HEK293 (cell line): Measurements from ENCODE around the gene WLS.

ENCODE experiments used
- CTCF ChIA-PET: fragments of 350-600 bp; formaldehyde crosslinking; extraction: SDS; loops from one replicate; lab custom pipeline; 2021; ENCODE audit warnings: antibody characterized with exemption; lab: Yijun Ruan, JAX
- POLR2A ChIA-PET: fragments of 300-600 bp; formaldehyde crosslinking; extraction: SDS; loops from one replicate; lab custom pipeline; 2020; ENCODE audit warnings: antibody characterized with exemption, inconsistent platforms; lab: Yijun Ruan, JAX
- H3K27ac ChIP-seq: fragments of 200-500 bp; sonication (Bioruptor generic); 2 replicates; pipeline ENCODE4 v1.5.1; 2014; ENCODE audit warnings: low read depth, low read length, control low read depth, inconsistent platforms; ENCODE audit errors: extremely low read depth
- H3K36me3 ChIP-seq, 2 experiments: fragments of 200-500 bp in 1 of 2; sonication (Bioruptor generic) in 1 of 2; 1 replicate in 1 of 2; 2 replicates in 1 of 2; pipeline ENCODE4 v1.5.1; 2014 to 2017; ENCODE audit warnings: inconsistent platforms in 2 of 2, low read length in 2 of 2; ENCODE audit not compliant: control insufficient read depth in 2 of 2, insufficient read depth in 1 of 2
- H3K4me1 ChIP-seq: fragments of 200-500 bp; sonication (Bioruptor generic); 2 replicates; pipeline ENCODE4 v1.5.1; 2014; ENCODE audit warnings: mild to moderate bottlenecking, low read length, inconsistent platforms; ENCODE audit not compliant: control insufficient read depth, insufficient read depth
- H3K4me3 ChIP-seq: 2 replicates; pipeline ENCODE4 v1.5.1; 2011; ENCODE audit warnings: low read depth, mild to moderate bottlenecking, control low read depth, low read length, moderate library complexity
- H3K9me3 ChIP-seq: fragments of 200-500 bp; sonication (Bioruptor generic); 2 replicates; pipeline ENCODE4 v1.5.1; 2014; ENCODE audit warnings: low read depth, low read length, inconsistent platforms; ENCODE audit not compliant: control insufficient read depth, insufficient read depth
- BCL6B ChIP-seq: fragments of 450-650 bp; formaldehyde crosslinking; IDR thresholded peaks from 2 replicates; pipeline ENCODE4 v1.5.1; 2017; ENCODE audit warnings: missing biosample characterization, missing genetic modification characterization
- IKZF3 ChIP-seq: fragments of 450-650 bp; IDR thresholded peaks from 2 replicates; pipeline ENCODE4 v1.5.0; 2018; ENCODE audit warnings: missing biosample characterization, mild to moderate bottlenecking, missing genetic modification characterization, moderate library complexity
- SP7 ChIP-seq: fragments of 450-650 bp; formaldehyde crosslinking; IDR thresholded peaks from 2 replicates; pipeline ENCODE4 v1.5.1; 2016; ENCODE audit warnings: missing biosample characterization, missing genetic modification characterization
- ZBTB48 ChIP-seq: fragments of 450-650 bp; formaldehyde crosslinking; IDR thresholded peaks from 2 replicates; pipeline ENCODE4 v1.5.1; 2016; ENCODE audit warnings: missing biosample characterization, missing genetic modification characterization
- ZFHX2 ChIP-seq: fragments of 450-650 bp; formaldehyde crosslinking; conservative IDR thresholded peaks from 2 replicates; pipeline ENCODE4 v1.5.1; 2016; ENCODE audit warnings: missing biosample characterization, missing genetic modification characterization
- ZFP37 ChIP-seq: fragments of 450-650 bp; formaldehyde crosslinking; IDR thresholded peaks from 2 replicates; pipeline ENCODE4 v1.5.1; 2016; ENCODE audit warnings: missing biosample characterization, missing genetic modification characterization
- ZNF112 ChIP-seq: fragments of 450-650 bp; formaldehyde crosslinking; IDR thresholded peaks from 2 replicates; pipeline ENCODE4 v1.5.0; 2017; ENCODE audit warnings: missing biosample characterization, missing genetic modification characterization
- ZNF175 ChIP-seq: fragments of 450-650 bp; formaldehyde crosslinking; IDR thresholded peaks from 2 replicates; pipeline ENCODE4 v1.5.1; 2016; ENCODE audit warnings: missing biosample characterization, missing genetic modification characterization
- ZNF211 ChIP-seq: fragments of 450-650 bp; formaldehyde crosslinking; IDR thresholded peaks from 2 replicates; pipeline ENCODE4 v1.5.1; 2016; ENCODE audit warnings: low read depth, missing biosample characterization, missing genetic modification characterization
- ZNF248 ChIP-seq: fragments of 450-650 bp; formaldehyde crosslinking; IDR thresholded peaks from 2 replicates; pipeline ENCODE4 v1.5.1; 2017; ENCODE audit warnings: missing biosample characterization, missing genetic modification characterization
- ZNF274 ChIP-seq, 2 experiments: fragments of 200-500 bp in 1 of 2; fragments of 450-650 bp in 1 of 2; sonication (Bioruptor generic) in 1 of 2; formaldehyde crosslinking in 1 of 2; IDR thresholded peaks; 2 replicates each; pipeline versions ENCODE4 v1.5.1 to v1.6.1; 2014 to 2016; ENCODE audit warnings: borderline replicate concordance in 1 of 2, inconsistent platforms in 1 of 2, low read length in 1 of 2, missing biosample characterization in 1 of 2, missing genetic modification characterization in 1 of 2
- ZNF391 ChIP-seq: fragments of 450-650 bp; formaldehyde crosslinking; IDR thresholded peaks from 2 replicates; pipeline ENCODE4 v1.5.1; 2016; ENCODE audit warnings: low read depth, missing biosample characterization, missing genetic modification characterization, borderline replicate concordance
- ZNF423 ChIP-seq: fragments of 450-650 bp; formaldehyde crosslinking; IDR thresholded peaks from 2 replicates; pipeline ENCODE4 v1.5.1; 2016; ENCODE audit warnings: missing biosample characterization, missing genetic modification characterization
- ZNF433 ChIP-seq: fragments of 450-650 bp; formaldehyde crosslinking; IDR thresholded peaks from 2 replicates; pipeline ENCODE4 v1.5.1; 2016; ENCODE audit warnings: missing biosample characterization, missing genetic modification characterization, low read depth
- ZNF510 ChIP-seq: fragments of 450-650 bp; formaldehyde crosslinking; IDR thresholded peaks from 2 replicates; pipeline ENCODE4 v1.5.1; 2018; ENCODE audit warnings: mild to moderate bottlenecking, missing genetic modification characterization, missing biosample characterization; ENCODE audit not compliant: insufficient replicate concordance
- ZNF529 ChIP-seq: fragments of 450-650 bp; formaldehyde crosslinking; IDR thresholded peaks from 2 replicates; pipeline ENCODE4 v1.5.1; 2017; ENCODE audit warnings: missing genetic modification characterization, missing biosample characterization; ENCODE audit not compliant: insufficient replicate concordance
- ZNF629 ChIP-seq: fragments of 450-650 bp; formaldehyde crosslinking; IDR thresholded peaks from 2 replicates; pipeline ENCODE4 v1.5.1; 2017; ENCODE audit warnings: missing biosample characterization, missing genetic modification characterization
- ZNF660 ChIP-seq: fragments of 450-650 bp; IDR thresholded peaks from 2 replicates; pipeline ENCODE4 v1.5.1; 2018; ENCODE audit warnings: missing biosample characterization, mild to moderate bottlenecking, missing genetic modification characterization
- ZSCAN16 ChIP-seq: fragments of 450-650 bp; formaldehyde crosslinking; IDR thresholded peaks from 2 replicates; pipeline ENCODE4 v1.5.1; 2016; ENCODE audit warnings: missing biosample characterization, missing genetic modification characterization
- TF ChIP-seq, protein P1 (sequence below): fragments of 450-650 bp; formaldehyde crosslinking; IDR thresholded peaks from 2 replicates; pipeline ENCODE4 v1.5.1; 2016; ENCODE audit warnings: missing biosample characterization, missing genetic modification characterization

WLS gene

GRCh38 chr1:68132426-68133130 lies 99.7 kb downstream of the WLS start:
- Histone ChIP-seq H3K9me3 (no peaks in the 10 kb centered on the region), H3K27ac (no peak overlapping the region), H3K4me3 (no peak overlapping the region), H3K36me3 (peaks cover 4 to 74% of the 10 kb centered on the region in 2 experiments), H3K4me1 (no peaks in the 10 kb centered on the region)
- POLR2A ChIA-PET = no interaction called here
- CTCF ChIA-PET = interaction anchor here (0.7 kb wide), 1 partner anchor 210 kb away, joined by 3 read pairs; no protein-coding TSS in a partner anchor
- TF ChIP-seq ZNF274 (IDR thresholded peaks at IDR 0.05; ENCODE audit: low read length) = no peak
- TF ChIP-seq ZNF274 (tag by site-specific recombination; IDR thresholded peaks at IDR 0.05; ENCODE audit: borderline replicate concordance) = no peak
- no peak for TF ChIP-seq ZBTB48 (tag by site-specific recombination)
- TF ChIP-seq SP7 (tag by site-specific recombination) = no peak
- TF ChIP-seq ZNF112 (tag by site-specific recombination) = no peak
- no peak for TF ChIP-seq ZNF248 (tag by site-specific recombination)
- no peak for TF ChIP-seq ZNF391 (tag by site-specific recombination)
- no peak for TF ChIP-seq ZNF423 (tag by site-specific recombination)

DNA sequence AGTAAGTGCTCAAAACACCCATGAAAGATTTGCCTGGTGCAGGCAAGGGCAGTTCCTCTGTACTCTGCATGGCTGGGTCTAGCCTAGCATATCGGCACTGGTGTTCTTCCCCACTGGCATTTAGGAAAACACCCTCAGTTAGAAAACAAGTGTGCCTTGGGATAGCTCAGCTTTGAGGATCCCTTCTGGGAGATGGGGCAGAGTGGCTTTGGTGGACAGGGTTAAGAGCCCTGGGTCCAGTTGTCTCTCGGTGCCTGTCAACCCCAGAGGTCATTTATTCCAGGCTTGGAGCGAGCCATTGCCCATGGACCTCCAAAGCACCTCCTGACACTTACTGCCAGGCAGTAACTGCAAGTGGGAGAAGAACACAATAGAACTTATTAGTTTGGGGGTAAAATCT lies 101.1 kb downstream of the WLS start:
- Histone ChIP-seq H3K4me3 (no peak overlapping the region), H3K27ac (no peak overlapping the region), H3K36me3 (peaks cover 4 to 72% of the 10 kb centered on the region in 2 experiments), H3K4me1 (no peaks in the 10 kb centered on the region), H3K9me3 (no peaks in the 10 kb centered on the region)
- ChIA-PET POLR2A (no interaction called here), CTCF (interaction anchor here (0.7 to 2.3 kb wide), 2 partner anchors 11 to 106 kb away, joined by 3 to 12 read pairs; no protein-coding TSS in a partner anchor)
- TF ChIP-seq ZSCAN16 (tag by site-specific recombination) (no peak), ZNF211 (tag by site-specific recombination) (no peak), IKZF3 (tag by site-specific recombination) (no peak), ZFHX2 (no peak), BCL6B (tag by site-specific recombination) (no peak), ZNF660 (no peak), ZNF510 (tag by site-specific recombination) (no peak), ZNF433 (tag by site-specific recombination) (no peak), ZNF629 (tag by site-specific recombination) (no peak), ZNF112 (tag by site-specific recombination) (no peak), ZNF529 (tag by site-specific recombination) (no peak)
- TF ChIP-seq, protein P1, sequence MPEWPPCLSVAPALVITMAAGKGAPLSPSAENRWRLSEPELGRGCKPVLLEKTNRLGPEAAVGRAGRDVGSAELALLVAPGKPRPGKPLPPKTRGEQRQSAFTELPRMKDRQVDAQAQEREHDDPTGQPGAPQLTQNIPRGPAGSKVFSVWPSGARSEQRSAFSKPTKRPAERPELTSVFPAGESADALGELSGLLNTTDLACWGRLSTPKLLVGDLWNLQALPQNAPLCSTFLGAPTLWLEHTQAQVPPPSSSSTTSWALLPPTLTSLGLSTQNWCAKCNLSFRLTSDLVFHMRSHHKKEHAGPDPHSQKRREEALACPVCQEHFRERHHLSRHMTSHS (tag by site-specific recombination) = no peak

DNA sequence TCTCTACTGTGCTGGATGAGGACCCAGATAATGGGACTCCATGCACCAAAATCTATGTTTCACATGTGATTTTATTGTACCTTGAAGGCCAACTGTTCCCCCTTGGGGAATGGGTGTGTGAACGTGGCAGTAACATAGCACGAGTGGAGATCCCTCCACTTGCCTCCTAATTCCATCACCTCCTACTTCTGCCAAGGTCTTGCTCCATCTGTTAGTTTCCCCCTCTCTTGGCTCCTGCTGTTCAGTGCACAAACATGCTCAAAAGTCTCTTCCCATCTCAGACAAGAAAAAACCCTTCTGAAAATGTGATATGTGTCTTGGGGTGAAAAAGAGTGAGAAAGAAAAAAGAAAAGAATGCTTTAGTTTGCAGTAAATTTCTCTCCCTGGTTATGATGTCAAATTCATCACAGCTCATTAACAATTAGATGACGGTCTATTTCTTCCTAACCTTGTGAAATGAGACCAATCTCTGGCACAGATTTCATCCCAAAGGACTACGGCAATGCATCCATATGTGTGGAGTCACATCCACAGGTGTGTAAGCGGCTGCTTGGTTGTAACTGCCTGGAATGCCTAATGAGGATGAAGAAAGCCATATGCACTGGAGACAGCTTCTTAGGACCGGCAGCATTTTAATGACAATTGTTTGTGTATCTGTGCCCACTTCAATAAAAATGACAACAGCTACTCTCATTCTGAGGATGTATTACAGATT lies 102.6 kb downstream of the WLS start:
- Histone ChIP-seq H3K4me1 (no peaks in the 10 kb centered on the region), H3K27ac (no peak overlapping the region)
- TF ChIP-seq ZNF391 (tag by site-specific recombination) (no peak), ZNF175 (no peak), ZFP37 (tag by site-specific recombination) (no peak)
- TF ChIP-seq, all 188 proteins: peak for 0
- Histone ChIP-seq H3K36me3 (peaks cover 4 to 74% of the 10 kb centered on the region in 2 experiments), H3K9me3 (no peaks in the 10 kb centered on the region), H3K4me3 (no peak overlapping the region)
- CTCF ChIA-PET = interaction anchor here (0.6 to 2.3 kb wide), 4 partner anchors 9 to 313 kb away, joined by 3 to 12 read pairs (median 4); no protein-coding TSS in a partner anchor
- POLR2A ChIA-PET = no interaction called here
